GM21367 (cell line): ENCODE measurements around the gene MYO1D.
"Not testable (repeated sequence)": the region's sequence is repeated elsewhere in the genome, so short reads cannot be mapped to it uniquely, and the experiment has no call there.

ENCODE experiments used
- ATAC-seq: cut with Tn5 transposase; IDR thresholded peaks from one replicate; pipeline ENCODE4 v1.9.1; 2021; ENCODE audit not compliant: unreplicated experiment

The MYO1D gene

DNA sequence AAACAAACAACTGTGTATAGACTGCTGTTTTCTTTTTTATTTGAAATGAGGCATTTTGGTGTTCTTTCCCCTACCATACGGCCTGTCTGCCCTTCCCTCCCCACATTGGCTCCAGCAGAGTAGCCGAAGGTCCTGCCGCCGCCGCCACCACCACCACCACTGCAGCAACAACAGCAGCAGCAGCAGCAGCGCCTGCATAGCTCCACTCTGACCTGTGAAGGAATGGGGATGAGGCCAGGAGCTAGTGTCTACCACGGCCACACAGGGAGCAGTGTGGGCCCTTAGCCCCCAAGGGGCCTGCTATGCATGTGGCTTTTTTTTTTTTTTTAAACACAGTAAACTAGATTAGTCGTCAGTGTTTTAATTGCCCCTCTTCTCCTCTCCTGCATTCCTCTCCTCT lies 395.7 kb downstream of the MYO1D start:
- ATAC-seq, result no peak

DNA sequence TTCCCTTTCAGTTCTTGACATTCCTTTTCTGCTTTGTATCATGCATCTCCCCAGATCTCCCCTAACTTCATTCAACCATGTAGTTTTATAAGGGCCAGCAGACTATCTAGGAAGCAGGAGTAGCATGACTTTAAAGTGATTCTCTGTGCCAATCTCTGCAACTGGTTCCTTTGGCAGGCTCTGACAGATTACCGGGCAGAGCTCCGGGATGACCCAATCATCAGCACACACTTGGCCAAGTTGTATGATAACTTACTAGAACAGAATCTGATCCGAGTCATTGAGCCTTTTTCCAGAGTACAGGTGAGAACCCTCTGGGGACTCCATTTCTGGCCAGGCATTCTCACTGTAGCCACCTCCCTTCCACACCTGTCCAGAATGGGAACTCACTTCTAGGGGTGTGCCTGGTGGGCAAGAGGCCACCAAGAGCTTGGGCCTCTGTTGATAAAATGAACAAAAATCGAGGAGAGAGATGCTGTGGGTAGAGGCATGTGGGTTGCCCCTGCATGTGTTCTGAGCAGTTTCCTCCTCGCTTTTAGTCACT lies 397.8 kb downstream of the MYO1D start:
- no peak for ATAC-seq

DNA sequence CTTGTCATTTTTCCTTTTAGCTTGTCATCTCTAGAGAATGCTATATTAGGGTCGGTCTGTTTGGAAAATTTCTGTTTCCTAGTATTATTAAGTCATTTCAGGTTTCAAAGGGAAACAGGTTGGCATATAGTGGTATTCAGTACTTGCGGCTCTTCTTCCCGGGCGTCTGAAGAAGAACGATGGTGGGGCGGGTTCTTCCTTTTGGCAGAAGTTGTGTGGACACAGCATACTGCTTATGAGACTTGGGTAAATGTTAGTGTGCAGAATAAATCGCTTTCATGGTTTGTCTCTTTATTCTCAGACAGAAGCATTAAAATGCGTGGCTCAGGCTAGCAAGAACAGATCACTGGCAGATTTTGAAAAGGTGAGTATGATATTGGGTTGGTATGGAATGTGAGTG lies 399.7 kb downstream of the MYO1D start:
- no peak for ATAC-seq

DNA sequence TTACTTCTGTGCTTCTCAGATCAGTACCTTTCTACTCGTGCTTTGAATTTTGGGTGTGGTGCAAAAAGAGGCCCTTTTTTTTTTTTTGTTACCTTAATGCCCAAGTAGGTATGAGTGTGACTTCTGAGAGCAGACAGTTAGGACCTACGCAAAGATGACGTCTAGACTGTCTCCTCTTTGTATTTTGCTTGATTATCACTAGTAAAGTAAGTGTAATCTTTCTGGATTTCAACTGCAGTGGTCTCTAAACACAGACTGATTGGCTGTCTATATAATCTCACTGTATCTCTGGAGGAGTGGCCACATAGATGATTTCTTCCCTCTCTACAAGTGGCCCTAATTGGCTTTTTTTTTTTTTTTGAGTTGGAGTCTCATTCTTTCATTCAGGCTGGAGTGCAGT lies 401.7 kb downstream of the MYO1D start:
- ATAC-seq, result no peak

DNA sequence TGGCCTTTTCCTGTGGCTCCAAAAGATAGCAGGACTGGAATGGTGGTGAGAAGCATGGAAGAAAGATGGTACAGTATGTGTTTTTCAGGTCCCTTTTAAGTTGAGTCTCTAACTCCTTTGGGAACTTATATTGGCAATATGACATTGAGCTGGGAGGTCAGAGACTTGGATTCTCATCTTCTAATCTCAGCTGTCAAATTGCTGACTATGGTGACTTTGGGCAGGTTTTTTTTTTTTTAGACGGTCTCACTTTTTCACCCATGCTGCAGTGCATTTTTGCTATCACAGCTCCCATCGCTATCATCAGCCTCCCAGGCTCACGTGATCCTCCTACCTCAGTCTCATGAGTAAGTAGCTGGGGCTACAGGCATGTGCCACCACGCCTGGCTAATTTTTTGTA lies 405.3 kb downstream of the MYO1D start:
- no peak for ATAC-seq

DNA sequence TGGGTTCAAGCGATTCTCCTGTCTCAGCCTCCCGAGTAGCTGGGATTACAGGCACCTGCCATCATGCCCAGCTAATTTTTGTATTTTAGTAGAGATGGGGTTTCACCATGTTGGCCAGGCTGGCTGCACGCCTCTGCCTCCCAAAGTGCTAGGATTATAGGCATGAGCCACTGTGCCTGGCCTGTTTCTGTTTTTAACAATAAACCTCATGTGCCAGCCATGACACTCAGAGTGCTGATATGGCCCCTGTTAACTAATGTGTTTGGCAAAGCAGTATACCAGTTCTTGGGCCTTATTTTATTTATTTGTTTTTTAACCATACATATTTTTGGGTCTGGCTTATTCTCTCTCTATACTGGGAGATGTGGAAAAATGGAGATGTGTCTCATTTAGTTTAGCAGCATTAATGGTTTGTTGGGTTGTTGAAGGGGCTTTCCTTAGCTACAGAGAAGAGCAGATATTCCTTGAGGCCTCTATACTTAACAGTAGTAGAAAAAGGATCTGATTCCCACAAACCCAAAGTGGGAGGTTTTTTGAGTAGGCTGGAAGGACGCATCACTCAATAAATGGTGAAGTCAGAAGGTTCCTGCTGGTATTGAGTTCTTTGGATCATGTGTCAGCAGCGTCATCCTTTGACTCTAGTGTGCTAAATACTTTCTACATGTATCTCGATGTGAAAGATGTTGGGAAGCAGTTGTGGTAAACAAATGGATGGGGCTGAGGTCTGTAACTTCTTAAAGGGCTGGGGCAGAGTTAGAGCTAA lies 406.3 kb downstream of the MYO1D start:
- no peak for ATAC-seq

DNA sequence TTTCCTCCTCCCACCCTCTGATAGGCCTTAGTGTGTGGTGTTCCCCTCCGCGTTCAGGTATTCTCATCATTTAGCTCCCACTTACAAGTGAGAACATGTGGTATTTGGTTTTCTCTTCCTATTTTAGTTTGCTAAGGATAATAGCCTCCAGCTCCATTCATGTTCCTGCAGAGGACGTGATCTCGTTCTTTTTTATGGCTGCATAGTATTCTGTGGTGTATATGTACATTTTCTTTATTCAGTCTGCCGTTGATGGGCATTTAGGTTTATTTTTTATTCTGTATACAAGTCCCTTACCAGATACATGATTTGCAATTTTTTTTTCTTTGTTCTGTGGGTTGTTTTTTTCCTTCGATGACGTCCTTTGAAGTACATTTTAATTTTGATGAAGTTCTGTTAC lies 409.0 kb downstream of the MYO1D start:
- no peak for ATAC-seq

DNA sequence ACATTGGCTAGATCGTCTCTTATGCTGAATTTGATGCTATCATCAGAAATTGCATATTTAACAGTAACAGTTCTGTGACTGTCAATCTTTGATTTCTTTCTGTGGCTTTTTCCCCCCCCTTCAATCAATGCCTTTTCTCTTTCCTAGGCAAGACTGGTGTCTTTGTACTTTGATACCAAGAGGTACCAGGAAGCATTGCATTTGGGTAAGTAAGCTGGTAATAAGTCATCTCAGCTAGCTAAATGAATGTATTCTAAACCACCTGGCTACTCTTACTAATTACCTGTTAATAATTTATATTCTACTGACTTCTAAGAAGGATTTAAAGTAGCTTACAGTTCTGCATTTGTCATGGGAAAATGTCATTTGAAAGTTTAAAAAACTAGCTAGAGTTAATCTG lies 412.6 kb downstream of the MYO1D start:
- ATAC-seq, result no peak

DNA sequence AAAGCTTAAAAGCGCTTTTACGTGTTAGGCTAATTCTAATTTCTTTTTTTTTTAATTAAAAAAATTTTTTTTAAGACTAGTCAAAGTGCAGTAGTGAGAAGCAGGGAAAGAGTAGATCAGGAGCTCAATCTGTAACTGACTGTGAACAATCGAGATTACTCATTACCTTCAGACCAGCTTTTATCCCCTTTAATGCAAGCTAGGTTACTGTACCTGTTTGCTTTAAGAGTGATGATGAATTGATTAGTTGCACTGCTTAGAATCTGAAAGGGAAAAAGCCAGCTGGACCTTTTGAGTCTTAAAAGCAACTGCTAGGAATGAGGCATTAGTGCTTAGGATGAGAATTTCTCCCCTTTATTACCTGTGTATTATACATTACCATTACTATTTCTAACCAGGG lies 413.6 kb downstream of the MYO1D start:
- no peak for ATAC-seq

DNA sequence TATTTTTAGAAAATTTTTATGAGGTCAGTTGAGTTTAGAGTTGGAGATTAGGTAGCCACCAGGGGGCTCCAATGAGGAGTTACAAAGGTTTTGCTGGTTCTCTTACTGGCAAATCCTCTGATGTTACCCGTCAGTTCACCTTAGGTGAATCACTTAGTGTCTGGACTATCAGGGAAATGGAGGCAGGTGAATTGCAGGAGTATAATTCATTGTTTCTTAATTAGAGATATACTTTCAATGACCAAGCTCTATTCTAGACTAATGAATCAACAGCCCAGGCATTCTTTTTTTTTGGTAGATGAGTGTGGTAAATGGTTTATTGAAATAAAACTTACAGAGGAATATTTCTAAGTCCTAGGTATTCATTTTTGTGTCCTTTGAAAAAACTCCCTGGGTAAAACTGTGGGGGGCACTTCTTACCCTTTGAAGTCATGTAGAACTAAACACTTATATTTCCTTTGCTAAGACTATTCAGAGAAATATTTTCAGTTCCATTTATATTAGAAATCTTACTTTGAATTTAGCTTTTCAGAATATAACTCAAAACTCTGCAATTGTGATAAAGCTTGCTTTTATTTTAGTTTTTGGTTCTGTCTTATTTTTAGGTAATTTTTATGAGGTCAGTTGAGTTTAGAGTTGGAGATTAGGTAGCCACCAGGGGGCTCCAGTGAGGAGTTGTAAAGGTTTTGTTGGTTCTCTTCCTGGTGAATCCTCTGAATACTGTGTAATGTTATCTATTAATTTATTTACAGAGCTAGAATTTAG lies 414.9 kb downstream of the MYO1D start:
- ATAC-seq, result no peak

DNA sequence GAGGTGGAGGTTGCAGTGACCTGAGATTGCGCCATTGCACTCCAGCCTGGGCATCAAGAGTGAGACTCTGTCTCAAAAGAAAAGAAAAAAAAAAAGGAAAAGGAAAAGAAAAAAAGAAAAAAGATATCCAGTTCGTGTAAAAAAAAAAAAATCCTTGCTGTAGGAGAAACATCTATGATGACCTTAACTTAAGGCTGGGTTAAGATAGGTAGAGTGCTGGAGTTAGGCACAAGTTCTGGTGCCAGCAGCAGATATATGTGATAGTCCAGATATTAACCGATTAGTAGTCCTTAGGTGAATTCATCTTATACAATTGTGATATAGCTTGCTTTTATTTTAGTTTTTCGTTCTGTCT lies 415.4 kb downstream of the MYO1D start:
- no peak for ATAC-seq

DNA sequence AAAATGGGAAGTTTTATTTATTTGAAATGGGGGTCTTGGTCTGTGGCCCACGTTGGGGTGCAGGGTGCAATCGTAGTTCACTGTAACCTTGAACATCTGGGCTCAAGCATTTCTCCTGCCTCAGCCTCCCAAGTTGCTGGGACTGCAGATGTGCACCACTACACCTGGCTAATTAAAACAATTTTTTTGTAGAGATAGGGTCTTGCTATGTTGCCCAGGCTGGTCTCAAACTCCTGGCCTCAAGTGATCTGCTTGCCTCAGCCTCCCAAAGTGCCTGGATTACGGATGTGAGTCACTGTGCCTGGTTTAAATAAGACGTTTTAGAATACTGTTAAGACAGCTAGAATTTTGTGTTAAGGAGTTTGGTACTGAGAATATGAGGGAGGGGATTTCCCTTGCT lies 416.9 kb downstream of the MYO1D start:
- no peak for ATAC-seq

DNA sequence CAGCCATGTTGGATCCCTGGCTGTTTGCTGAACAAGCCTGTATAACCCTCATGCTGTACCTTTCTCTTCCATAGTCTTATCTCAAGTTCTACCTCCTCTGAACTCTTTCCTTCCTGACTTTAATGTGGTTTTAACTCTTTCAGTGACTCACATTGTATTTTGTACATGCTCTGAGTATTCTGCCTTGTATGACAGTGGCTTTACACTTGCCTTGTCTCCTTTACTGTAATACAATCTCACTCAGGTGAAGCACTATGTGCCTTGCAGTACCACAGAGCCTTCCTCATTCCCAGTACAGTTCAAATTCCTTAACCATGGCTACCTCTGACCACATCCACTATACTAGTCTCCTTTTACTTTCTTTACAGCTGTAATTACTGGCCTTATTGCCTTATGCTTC lies 418.6 kb downstream of the MYO1D start:
- no peak for ATAC-seq

DNA sequence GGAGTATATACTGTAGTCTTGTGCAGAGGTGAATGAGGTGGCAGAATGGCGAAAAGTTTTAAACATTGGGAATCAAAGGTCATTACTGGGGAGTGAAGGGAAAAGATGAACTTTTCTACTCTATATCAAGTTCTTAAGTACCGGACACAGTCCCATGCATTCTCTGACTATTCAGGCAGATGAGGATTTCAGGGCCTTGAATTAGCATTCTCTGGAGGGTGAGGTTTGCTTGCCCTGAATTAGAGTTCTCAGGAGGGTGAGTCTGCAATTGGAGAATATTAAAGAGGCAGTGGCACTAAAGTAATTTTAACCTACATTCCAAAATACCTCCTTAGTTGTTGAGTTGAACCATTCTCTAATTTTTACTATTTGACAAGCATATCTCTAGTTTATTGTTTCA lies 423.6 kb downstream of the MYO1D start:
- ATAC-seq, result no peak

DNA sequence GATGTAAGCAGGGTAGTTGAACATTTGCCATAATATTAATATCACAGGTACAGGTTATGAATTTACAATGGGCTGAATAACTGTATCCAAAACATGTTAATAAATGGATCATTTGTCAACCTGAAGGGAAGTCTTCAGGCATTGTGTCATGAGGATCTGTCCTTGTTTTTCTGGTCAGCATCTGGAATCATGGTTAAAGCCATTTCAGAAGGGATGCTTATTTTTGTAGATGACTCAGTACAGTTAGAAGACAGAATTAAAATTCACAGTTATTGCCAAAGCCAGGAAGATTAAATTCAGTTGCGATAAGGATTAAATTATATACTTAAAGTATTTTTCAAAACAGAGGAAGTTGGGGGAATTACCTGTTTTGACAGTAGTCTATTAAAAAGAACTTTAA lies 424.6 kb downstream of the MYO1D start:
- no peak for ATAC-seq

DNA sequence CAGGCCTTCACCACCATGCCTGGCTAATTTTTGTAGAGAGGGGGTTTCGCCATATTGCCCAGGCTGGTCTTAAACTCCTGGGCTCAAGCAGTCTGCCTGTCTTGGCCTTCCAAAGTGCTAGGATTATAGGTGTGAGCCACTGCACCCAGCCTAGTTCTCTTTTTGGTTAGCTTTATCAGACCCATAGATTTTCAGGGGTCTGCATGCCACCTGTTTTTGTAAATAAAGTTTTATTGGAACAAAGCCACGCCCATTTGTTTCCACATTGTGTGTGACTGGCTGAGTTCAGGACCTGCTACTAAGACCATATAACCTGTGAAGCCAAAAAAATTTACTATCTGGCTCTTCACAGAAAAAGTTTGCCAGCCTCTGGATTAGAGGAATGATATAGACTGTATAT lies 425.0 kb downstream of the MYO1D start:
- no peak for ATAC-seq

DNA sequence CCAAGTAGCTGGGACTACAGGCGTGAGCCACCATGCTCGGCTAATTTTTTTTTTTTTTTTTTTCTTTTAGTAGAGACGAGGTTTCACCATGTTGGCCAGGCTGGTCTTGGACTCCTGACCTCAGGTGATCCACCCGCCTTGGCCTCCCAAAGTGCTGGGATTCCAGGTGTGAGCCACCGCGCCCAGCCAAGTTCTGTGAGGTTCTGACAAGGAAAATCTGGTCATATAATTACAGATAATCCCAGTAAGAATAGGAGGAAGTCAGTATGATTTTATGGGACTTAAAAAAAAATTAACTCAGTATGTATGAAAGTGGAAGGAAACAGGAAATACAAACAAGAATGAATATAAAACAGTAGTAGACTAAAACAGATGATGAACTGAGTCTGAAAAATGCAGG lies 426.5 kb downstream of the MYO1D start:
- ATAC-seq, result not testable (repeated sequence)

DNA sequence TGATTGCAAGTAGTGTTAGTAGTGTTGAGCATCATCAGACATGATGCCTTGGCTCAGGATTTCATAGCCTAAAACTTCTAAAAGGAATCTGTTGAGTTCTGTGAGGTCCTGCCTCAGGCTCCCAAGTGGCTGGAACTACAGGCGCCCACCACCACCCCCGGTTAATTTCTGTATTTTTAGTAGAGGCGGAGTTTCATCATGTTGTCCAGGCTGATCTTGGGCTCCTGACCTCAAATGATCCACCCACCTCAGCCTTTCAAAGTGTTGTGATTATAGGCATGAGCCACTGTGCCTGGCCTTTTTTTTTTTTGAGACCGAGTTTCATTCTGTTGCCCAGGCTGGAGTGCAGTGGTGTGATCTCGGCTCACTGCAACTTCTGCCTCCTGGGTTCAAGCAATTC lies 427.0 kb downstream of the MYO1D start:
- ATAC-seq, result no peak

DNA sequence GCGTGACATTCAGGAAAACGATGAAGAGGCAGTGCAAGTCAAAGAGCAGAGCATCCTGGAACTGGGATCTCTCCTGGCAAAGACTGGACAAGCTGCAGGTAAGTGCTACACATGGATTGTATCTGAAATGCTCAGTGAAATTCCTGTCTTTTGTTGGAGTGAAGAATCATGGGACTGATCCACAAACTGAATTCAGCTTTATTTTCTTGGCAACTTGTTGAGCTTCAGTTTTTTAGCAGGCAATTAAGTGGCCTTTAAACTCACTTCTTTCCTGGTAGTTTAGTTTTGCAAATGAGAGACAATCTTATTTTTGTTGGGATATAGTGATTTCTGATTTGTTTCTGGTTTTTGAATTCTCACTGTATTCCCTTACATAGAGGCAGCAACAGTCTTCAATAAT lies 430.0 kb downstream of the MYO1D start:
- ATAC-seq, result no peak

DNA sequence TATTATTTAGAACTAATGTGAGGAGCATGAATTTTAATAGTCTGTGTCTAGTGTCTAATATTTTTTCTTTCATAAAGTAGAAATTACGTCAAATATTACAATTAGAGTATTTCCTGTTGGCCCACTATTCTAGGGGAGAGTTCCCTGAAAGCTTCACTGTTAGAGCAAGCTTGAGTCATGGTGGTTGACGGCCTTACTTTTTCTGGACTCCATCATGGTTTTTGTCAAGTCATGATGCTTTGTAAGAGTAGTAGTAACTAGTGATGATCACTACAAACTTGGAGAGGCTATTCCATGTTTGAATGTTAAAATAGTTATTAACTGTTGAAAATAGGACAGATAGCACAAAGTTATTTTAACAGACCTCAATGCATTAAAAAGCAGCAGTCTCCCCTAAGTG lies 431.0 kb downstream of the MYO1D start:
- no peak for ATAC-seq

DNA sequence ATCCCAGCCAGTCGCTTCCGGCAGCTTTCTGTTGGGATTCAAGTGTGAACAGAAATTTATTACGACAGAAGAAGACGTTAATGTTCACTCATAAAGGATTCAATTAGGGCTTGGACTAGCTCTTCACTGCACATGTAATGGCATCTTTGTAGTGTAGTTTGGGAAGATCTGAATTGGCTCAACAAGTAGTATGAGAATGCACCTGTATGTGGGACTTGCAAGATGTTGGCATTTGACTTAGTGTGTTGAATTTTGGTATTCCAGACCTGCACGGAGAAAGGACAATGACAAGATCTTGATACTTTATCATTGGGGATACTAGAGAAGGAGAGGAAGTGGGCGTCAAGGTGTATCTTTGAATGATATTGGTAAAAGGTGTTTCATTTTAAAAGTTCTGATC lies 431.4 kb downstream of the MYO1D start:
- ATAC-seq, result no peak

DNA sequence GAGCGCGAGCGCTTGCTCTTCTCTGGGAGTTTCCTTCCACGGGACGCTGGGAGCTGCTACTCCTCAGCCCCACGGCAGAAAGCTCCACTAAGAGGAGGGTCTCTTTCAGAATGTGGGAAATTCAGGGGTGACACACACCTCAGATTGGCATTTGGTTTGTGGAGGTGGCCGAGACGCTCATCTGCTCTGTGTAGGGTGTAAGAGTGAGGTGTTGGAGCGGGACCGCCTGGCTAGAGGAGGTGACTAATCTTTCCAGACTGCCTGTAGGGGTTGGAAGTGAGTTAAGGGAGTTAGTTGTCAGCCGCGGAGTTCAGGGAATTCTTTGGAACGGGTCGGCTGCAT lies 431.9 kb downstream of the MYO1D start:
- peak; percentile 22 for ATAC-seq
